ENCODE data around the gene CACNA1B. TPM values are rescaled to one million over a fixed set of nuclear protein-coding genes. Genes with fewer than 3 reads are reported as not detected.
A peak's percentile ranks its signal among the peaks of the same experiment; 100 is the strongest.

CACNA1B gene
- total RNA-seq, 4 donors from 2014 or later = 0.08 TPM; not detected in 2

DNA sequence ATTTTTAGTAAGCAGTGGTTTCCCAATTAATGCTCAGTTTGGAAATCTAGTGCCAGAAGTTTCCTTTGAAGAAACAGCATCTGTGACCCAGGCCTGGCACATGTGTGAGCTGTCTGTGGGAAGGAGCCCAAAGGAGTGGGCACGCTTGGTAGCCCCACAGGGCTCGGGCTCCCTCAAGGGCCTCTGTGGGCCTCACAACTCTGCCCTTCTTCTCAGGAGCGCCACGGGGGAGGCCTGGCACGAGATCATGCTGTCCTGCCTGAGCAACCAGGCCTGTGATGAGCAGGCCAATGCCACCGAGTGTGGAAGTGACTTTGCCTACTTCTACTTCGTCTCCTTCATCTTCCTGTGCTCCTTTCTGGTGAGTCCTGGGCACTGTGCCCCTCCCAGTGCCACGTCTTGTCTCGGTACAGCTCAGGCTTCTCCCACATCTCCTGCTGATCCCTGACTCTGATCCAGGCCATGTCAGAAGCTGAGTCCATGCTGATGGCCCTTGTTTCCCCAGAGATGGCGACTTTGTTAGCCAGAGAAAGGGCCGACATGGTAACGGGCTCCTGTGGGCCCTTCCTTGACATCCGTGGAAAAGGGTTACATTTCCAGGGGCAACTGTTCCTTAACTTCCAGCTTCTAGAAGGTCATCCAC is 200.4 kb downstream of the CACNA1B start:
- TF ChIP-seq EP300 (IDR thresholded peaks at IDR 0.05) (no peak), POLR2AphosphoS5 (IDR thresholded peaks at IDR 0.05) (no peak), POLR2A (IDR thresholded peaks at IDR 0.05) (no peak)
- TF ChIP-seq, protein P1, sequence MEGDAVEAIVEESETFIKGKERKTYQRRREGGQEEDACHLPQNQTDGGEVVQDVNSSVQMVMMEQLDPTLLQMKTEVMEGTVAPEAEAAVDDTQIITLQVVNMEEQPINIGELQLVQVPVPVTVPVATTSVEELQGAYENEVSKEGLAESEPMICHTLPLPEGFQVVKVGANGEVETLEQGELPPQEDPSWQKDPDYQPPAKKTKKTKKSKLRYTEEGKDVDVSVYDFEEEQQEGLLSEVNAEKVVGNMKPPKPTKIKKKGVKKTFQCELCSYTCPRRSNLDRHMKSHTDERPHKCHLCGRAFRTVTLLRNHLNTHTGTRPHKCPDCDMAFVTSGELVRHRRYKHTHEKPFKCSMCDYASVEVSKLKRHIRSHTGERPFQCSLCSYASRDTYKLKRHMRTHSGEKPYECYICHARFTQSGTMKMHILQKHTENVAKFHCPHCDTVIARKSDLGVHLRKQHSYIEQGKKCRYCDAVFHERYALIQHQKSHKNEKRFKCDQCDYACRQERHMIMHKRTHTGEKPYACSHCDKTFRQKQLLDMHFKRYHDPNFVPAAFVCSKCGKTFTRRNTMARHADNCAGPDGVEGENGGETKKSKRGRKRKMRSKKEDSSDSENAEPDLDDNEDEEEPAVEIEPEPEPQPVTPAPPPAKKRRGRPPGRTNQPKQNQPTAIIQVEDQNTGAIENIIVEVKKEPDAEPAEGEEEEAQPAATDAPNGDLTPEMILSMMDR (IDR thresholded peaks at IDR 0.05) = no peak

DNA sequence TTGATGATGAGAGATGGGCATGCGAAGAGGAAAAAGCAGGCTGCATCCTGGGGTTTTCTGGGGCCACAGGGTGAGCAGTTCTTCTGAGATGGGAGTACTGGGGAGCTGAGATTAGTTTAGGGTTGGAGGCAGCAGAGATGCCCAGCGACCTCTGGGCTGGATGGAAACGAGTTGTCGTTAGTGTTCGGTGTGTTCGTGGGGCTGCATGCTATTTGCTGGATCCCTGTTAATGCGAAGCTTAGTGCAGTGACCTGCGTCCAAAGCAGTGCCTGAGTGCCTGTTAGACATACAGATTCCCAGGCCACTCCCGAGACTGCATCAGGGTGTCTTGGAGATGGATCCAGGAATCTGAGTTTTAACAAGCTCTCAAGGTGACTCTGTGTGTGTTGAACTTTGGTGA is 201.3 kb downstream of the CACNA1B start:
- DNase-seq (ENCODE audit: low spot score in 2 of 2) = peak in 1 of 2 donors; percentile 18
- Histone ChIP-seq H3K36me3 (no peaks in the 10 kb centered on the region), H3K4me1 (no peaks in the 10 kb centered on the region), H3K4me3 (no peak overlapping the region), H3K9me3 (peaks cover 4% of the 10 kb centered on the region), H3K27me3 (peaks cover 14% of the 10 kb centered on the region), H3K27ac (no peak overlapping the region)
- TF ChIP-seq POLR2AphosphoS5 (IDR thresholded peaks at IDR 0.05) (no peak), POLR2A (IDR thresholded peaks at IDR 0.05) (no peak), EP300 (IDR thresholded peaks at IDR 0.05) (no peak)
- TF ChIP-seq, protein P1 (IDR thresholded peaks at IDR 0.05) = no peak
- WGBS = 93% methylated on average over 9 of the region's 9 CpGs

More for the DNA sequence above, 200.4 kb downstream of the CACNA1B start:
- no peaks in the 10 kb centered on the region for H3K36me3 ChIP-seq
- DNase-seq (ENCODE audit: low spot score in 2 of 2) = peak; percentile 24 to 54
- H3K27me3 ChIP-seq = peaks cover 13% of the 10 kb centered on the region
- no peaks in the 10 kb centered on the region for H3K9me3 ChIP-seq
- 76% methylated on average over 13 of the region's 13 CpGs for WGBS
- no peak overlapping the region for H3K27ac ChIP-seq
- H3K4me3 ChIP-seq = no peak overlapping the region
- no peaks in the 10 kb centered on the region for H3K4me1 ChIP-seq

DNA sequence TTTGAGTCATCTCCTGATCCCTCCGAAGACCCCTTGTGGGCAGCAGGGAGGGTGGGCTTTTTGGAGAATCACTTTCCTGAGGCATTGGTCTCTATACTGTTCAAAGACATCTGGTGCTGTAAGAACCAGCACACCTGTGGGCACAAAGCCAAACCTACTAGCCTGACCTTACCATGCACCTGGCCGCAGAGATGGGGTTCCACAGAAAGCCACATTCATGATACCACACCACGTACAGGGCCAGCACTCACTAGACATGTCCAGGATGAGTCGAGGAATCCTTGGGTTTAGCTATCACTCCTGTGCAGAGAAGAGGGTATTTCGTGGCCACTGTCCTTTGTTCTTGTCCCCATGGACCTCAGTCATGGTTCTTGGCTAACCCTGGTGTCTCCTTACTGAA is 203.4 kb downstream of the CACNA1B start:
- WGBS = 86% methylated on average over 4 of the region's 5 CpGs
- Histone ChIP-seq H3K4me3 (no peak overlapping the region), H3K27me3 (peaks cover 14% of the 10 kb centered on the region), H3K36me3 (no peaks in the 10 kb centered on the region), H3K4me1 (no peaks in the 10 kb centered on the region), H3K9me3 (peaks cover 4% of the 10 kb centered on the region), H3K27ac (no peak overlapping the region)
- peak in 1 of 2 donors; percentile 22 for DNase-seq (ENCODE audit: low spot score in 2 of 2)
- TF ChIP-seq, protein P1 (IDR thresholded peaks at IDR 0.05) = no peak
- TF ChIP-seq POLR2AphosphoS5 (IDR thresholded peaks at IDR 0.05) (no peak), EP300 (IDR thresholded peaks at IDR 0.05) (no peak), POLR2A (IDR thresholded peaks at IDR 0.05) (no peak)

DNA sequence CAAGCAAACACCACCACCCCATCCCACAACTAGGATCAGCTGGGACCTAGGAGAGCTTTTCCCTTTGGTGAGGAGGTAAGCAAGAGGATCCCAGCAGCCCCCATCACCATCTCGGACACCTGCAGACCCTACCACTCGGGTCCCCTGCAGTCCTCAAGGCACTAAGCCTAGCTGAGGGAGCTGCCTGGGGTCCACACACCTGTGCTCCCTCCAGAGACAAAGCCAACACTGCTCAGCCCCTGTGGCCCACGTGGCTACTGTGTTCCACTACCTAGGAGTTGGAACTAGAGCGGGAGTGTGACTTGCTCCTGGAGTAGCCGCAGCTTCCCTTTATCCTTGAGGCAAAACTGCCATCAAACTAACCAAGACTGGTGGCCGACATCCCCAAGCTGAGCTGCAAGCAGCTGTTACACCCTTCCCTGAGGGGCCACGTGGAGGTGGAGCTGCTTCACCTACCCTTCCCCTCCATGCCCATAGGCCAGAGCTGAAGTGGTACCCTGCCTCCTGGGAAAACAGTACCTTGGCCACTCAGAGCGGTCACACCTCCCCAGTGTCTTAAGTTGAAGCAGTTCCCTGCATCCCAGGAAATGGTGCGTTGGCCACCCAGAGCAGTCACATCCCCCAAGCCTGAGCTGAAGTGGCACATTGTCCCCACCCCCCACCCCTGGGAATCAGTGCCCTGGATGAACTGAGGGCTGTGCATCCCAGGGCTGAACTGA is 205.5 kb downstream of the CACNA1B start:
- TF ChIP-seq, protein P1 (IDR thresholded peaks at IDR 0.05) = no peak
- TF ChIP-seq EP300 (IDR thresholded peaks at IDR 0.05) = no peak
- Histone ChIP-seq H3K27ac (no peak overlapping the region), H3K27me3 (peaks cover 10% of the 10 kb centered on the region), H3K36me3 (no peaks in the 10 kb centered on the region), H3K4me1 (no peaks in the 10 kb centered on the region), H3K4me3 (no peak overlapping the region), H3K9me3 (peaks cover 12% of the 10 kb centered on the region)
- no CpG with 5 or more reads among the region's 9 CpGs for WGBS
- peak in 1 of 2 donors; percentile 24 for DNase-seq (ENCODE audit: low spot score in 2 of 2)

DNA sequence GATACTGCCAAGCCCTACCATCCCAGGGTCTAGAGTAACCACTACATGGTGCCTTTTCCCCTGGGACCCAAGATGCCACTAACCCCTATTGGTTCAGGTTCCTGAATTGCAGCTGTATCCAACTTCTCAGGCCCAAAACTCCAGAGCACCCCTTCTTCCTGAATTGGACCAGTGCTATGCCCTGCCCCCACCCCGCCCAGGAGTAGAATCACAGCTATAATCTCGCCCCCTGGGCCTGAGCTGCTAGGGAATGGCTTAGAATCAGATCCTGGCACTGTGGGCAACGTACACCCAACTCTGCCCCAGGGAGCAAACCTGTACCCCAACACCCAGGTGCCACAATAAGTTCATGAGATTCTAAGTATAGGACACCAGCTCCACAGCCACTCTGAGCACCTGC is 206.3 kb downstream of the CACNA1B start:
- TF ChIP-seq POLR2A (IDR thresholded peaks at IDR 0.05) (no peak), EP300 (IDR thresholded peaks at IDR 0.05) (no peak), POLR2AphosphoS5 (IDR thresholded peaks at IDR 0.05) (no peak)
- TF ChIP-seq, protein P1 (IDR thresholded peaks at IDR 0.05) = no peak
- no peaks in the 10 kb centered on the region for H3K36me3 ChIP-seq
- WGBS = no CpG with 5 or more reads among the region's 3 CpGs
- no peak overlapping the region for H3K27ac ChIP-seq
- peaks cover 12% of the 10 kb centered on the region for H3K9me3 ChIP-seq
- H3K4me1 ChIP-seq = no peaks in the 10 kb centered on the region
- H3K4me3 ChIP-seq = no peak overlapping the region
- DNase-seq (ENCODE audit: low spot score in 2 of 2) = peak in 1 of 2 donors; percentile 24
- peaks cover 6% of the 10 kb centered on the region for H3K27me3 ChIP-seq

All from suprapubic skin (tissue), 4 donors.